Left ventricle myocardium superior (tissue), 1 donor: ENCODE data around the gene TEX22. TPM values are rescaled to one million over a fixed set of nuclear protein-coding genes. Genes with fewer than 3 reads are reported as not detected.
A peak's percentile ranks its signal among the peaks of the same experiment; 100 is the strongest.
"Not testable (repeated sequence)": the region's sequence is repeated elsewhere in the genome, so short reads cannot be mapped to it uniquely, and the experiment has no call there.

Source experiments
- ATAC-seq: fragments of 200-7000 bp; cut with Tn5 transposase; one replicate; pipeline ENCODE4 v1.9.1; 2020; ENCODE audit warnings: mild to moderate bottlenecking, moderate library complexity
- DNase-seq: peaks from one replicate; pipeline ENCODE4 v3.0.0-alpha.2; 2020
- intact Hi-C: fragments of 100-400 bp; cut with micrococcal nuclease; formaldehyde crosslinking; loops from one replicate; pipeline ENCODE4 v1.11.0; 2022
- long read RNA-seq: library from polyadenylated mRNA; unstranded; transcript quantifications from one replicate; pipeline ENCODE4 v2.0.0, GENCODE V29; 2021
- total RNA-seq: library from RNA; stranded (reverse); fragmentation: NEBNext Ultra II Directional; extraction: Animal tissue kit (Norgen Biotek cat#: 25700); gene quantifications from one replicate; pipeline ENCODE4 v1.2.1, GENCODE V29; 2021
- donor health status: DM: no; HTN: yes; CAD: no; lungs with severe emphysema.

Gene TEX22
- 1.6 TPM for total RNA-seq
- long read RNA-seq, partial matches to known transcripts = 0 of 6 reads
- long read RNA-seq, other reads (novel, unspliced or antisense) = 6 of 6 reads

- DNase-seq = peak; percentile 97
- intact Hi-C loops = no loop called here
- peak; percentile 94 for ATAC-seq
Measured at GRCh38 chr14:105398044-105398725, at the start of gene TEX22. Gene TEX22, plus strand, starts transcription at chr14:105398538. Its CDS starts 803 bp downstream, at chr14:105399341.

GRCh38 chr14:105348945-105349699 is 49.2 kb upstream of the TEX22 start:
- intact Hi-C loops = no loop called here
- ATAC-seq (no peak), DNase-seq (no peak)

- ATAC-seq = no peak
- intact Hi-C loops = loop anchor here (5.0 kb wide), 1 partner anchor 148 kb away; no protein-coding TSS in a partner anchor
- DNase-seq = no peak
Measured at GRCh38 chr14:105349992-105350391, 48.3 kb upstream of the TEX22 start.

GRCh38 chr14:105350450-105351244 is 47.7 kb upstream of the TEX22 start:
- DNase-seq = no peak
- intact Hi-C loops = loop anchor here (5.0 kb wide), 1 partner anchor 148 kb away; no protein-coding TSS in a partner anchor
- ATAC-seq = no peak

- no peak for ATAC-seq
- intact Hi-C loops = loop anchor here (5.0 kb wide), 1 partner anchor 149 kb away; no protein-coding TSS in a partner anchor
- no peak for DNase-seq
Measured at GRCh38 chr14:105351410-105351809, 46.9 kb upstream of the TEX22 start.

GRCh38 chr14:105351920-105352851 is 46.2 kb upstream of the TEX22 start:
- intact Hi-C loops = loop anchor here (5.0 kb wide), 1 partner anchor 150 kb away; no protein-coding TSS in a partner anchor
- DNase-seq = peak; percentile 81
- peak; percentile 91 for ATAC-seq

GRCh38 chr14:105353136-105353535 is 45.2 kb upstream of the TEX22 start:
- ATAC-seq (no peak), DNase-seq (no peak)
- intact Hi-C loops = loop anchor here (5.0 kb wide), 1 partner anchor 151 kb away; no protein-coding TSS in a partner anchor

- DNase-seq (no peak), ATAC-seq (no peak)
- intact Hi-C loops = loop anchor here (5.0 kb wide), 1 partner anchor 152 kb away; no protein-coding TSS in a partner anchor
Measured at GRCh38 chr14:105354541-105354940, 43.8 kb upstream of the TEX22 start.

- DNase-seq (no peak), ATAC-seq (no peak)
- intact Hi-C loops = no loop called here
Measured at GRCh38 chr14:105355049-105355575, 43.2 kb upstream of the TEX22 start.

GRCh38 chr14:105355850-105356604 is 42.3 kb upstream of the TEX22 start:
- intact Hi-C loops = no loop called here
- no peak for DNase-seq
- no peak for ATAC-seq

- intact Hi-C loops = no loop called here
- DNase-seq (no peak), ATAC-seq (no peak)
Measured at GRCh38 chr14:105356927-105357326, 41.4 kb upstream of the TEX22 start.

GRCh38 chr14:105357626-105358025 is 40.7 kb upstream of the TEX22 start:
- intact Hi-C loops = no loop called here
- DNase-seq = no peak
- ATAC-seq = peak; percentile 14

- DNase-seq (no peak), ATAC-seq (peak; percentile 8)
- intact Hi-C loops = no loop called here
Measured at GRCh38 chr14:105358140-105358846, 40.0 kb upstream of the TEX22 start.

GRCh38 chr14:105358943-105359342 is 39.4 kb upstream of the TEX22 start:
- ATAC-seq = no peak
- intact Hi-C loops = no loop called here
- DNase-seq = no peak

GRCh38 chr14:105361412-105361811 is 36.9 kb upstream of the TEX22 start:
- not testable (repeated sequence) for ATAC-seq

GRCh38 chr14:105363847-105364708 is 34.3 kb upstream of the TEX22 start:
- intact Hi-C loops = no loop called here
- DNase-seq = peak; percentile 62
- ATAC-seq = peak; percentile 52

More at GRCh38 chr14:105361412-105361811, 36.9 kb upstream of the TEX22 start:
- intact Hi-C loops, DNase-seq: not testable (repeated sequence)
